HEK293 (cell line): ENCODE data around the gene MKLN1.

Experiments used
- CTCF ChIA-PET: fragments of 350-600 bp; formaldehyde crosslinking; extraction: SDS; loops from one replicate; lab custom pipeline; 2021; ENCODE audit warnings: antibody characterized with exemption; lab: Yijun Ruan, JAX
- POLR2A ChIA-PET: fragments of 300-600 bp; formaldehyde crosslinking; extraction: SDS; loops from one replicate; lab custom pipeline; 2020; ENCODE audit warnings: antibody characterized with exemption, inconsistent platforms; lab: Yijun Ruan, JAX
- H3K27ac ChIP-seq: fragments of 200-500 bp; sonication (Bioruptor generic); 2 replicates; pipeline ENCODE4 v1.5.1; 2014; ENCODE audit warnings: low read depth, low read length, control low read depth, inconsistent platforms; ENCODE audit errors: extremely low read depth
- H3K36me3 ChIP-seq, 2 experiments: fragments of 200-500 bp in 1 of 2; sonication (Bioruptor generic) in 1 of 2; 1 replicate in 1 of 2; 2 replicates in 1 of 2; pipeline ENCODE4 v1.5.1; 2014 to 2017; ENCODE audit warnings: inconsistent platforms in 2 of 2, low read length in 2 of 2; ENCODE audit not compliant: control insufficient read depth in 2 of 2, insufficient read depth in 1 of 2
- H3K4me1 ChIP-seq: fragments of 200-500 bp; sonication (Bioruptor generic); 2 replicates; pipeline ENCODE4 v1.5.1; 2014; ENCODE audit warnings: mild to moderate bottlenecking, low read length, inconsistent platforms; ENCODE audit not compliant: control insufficient read depth, insufficient read depth
- H3K4me3 ChIP-seq: 2 replicates; pipeline ENCODE4 v1.5.1; 2011; ENCODE audit warnings: low read depth, mild to moderate bottlenecking, control low read depth, low read length, moderate library complexity
- H3K9me3 ChIP-seq: fragments of 200-500 bp; sonication (Bioruptor generic); 2 replicates; pipeline ENCODE4 v1.5.1; 2014; ENCODE audit warnings: low read depth, low read length, inconsistent platforms; ENCODE audit not compliant: control insufficient read depth, insufficient read depth
- GLIS1 ChIP-seq: fragments of 450-650 bp; formaldehyde crosslinking; IDR thresholded peaks from 2 replicates; pipeline ENCODE4 v1.5.1; 2016; ENCODE audit warnings: missing biosample characterization, missing genetic modification characterization
- KLF1 ChIP-seq: fragments of 450-650 bp; formaldehyde crosslinking; IDR thresholded peaks from 2 replicates; pipeline ENCODE4 v1.5.1; 2016; ENCODE audit warnings: missing biosample characterization, missing genetic modification characterization
- MEIS1 ChIP-seq: sonication (generic); formaldehyde crosslinking; IDR thresholded peaks from 2 replicates; pipeline ENCODE4 v1.8.1; 2022; ENCODE audit warnings: missing genetic modification reagents, mild to moderate bottlenecking, borderline replicate concordance
- MZF1 ChIP-seq: fragments of 450-650 bp; formaldehyde crosslinking; IDR thresholded peaks from 2 replicates; pipeline ENCODE4 v1.5.1; 2017; ENCODE audit warnings: missing biosample characterization, missing genetic modification characterization, borderline replicate concordance
- OVOL3 ChIP-seq: fragments of 450-650 bp; formaldehyde crosslinking; IDR thresholded peaks from 2 replicates; pipeline ENCODE4 v1.5.1; 2016; ENCODE audit warnings: missing biosample characterization, missing genetic modification characterization
- RBAK ChIP-seq: fragments of 450-650 bp; formaldehyde crosslinking; IDR thresholded peaks from 2 replicates; pipeline ENCODE4 v1.5.1; 2016; ENCODE audit warnings: missing biosample characterization, missing genetic modification characterization
- WT1 ChIP-seq: fragments of 450-650 bp; formaldehyde crosslinking; IDR thresholded peaks from 2 replicates; pipeline ENCODE4 v1.5.1; 2016; ENCODE audit warnings: missing biosample characterization, missing genetic modification characterization
- ZEB2 ChIP-seq: fragments of 450-650 bp; formaldehyde crosslinking; IDR thresholded peaks from 2 replicates; pipeline ENCODE4 v1.5.1; 2016; ENCODE audit warnings: missing biosample characterization, missing genetic modification characterization
- ZNF10 ChIP-seq: fragments of 450-650 bp; formaldehyde crosslinking; IDR thresholded peaks from 2 replicates; pipeline ENCODE4 v1.5.1; 2017; ENCODE audit warnings: missing biosample characterization, missing genetic modification characterization
- ZNF112 ChIP-seq: fragments of 450-650 bp; formaldehyde crosslinking; IDR thresholded peaks from 2 replicates; pipeline ENCODE4 v1.5.0; 2017; ENCODE audit warnings: missing biosample characterization, missing genetic modification characterization
- ZNF114 ChIP-seq: fragments of 450-650 bp; formaldehyde crosslinking; IDR thresholded peaks from 2 replicates; pipeline ENCODE4 v1.5.0; 2017; ENCODE audit warnings: missing biosample characterization, missing genetic modification characterization
- ZNF2 ChIP-seq: fragments of 450-650 bp; formaldehyde crosslinking; IDR thresholded peaks from 2 replicates; pipeline ENCODE4 v1.5.1; 2016; ENCODE audit warnings: missing biosample characterization, missing genetic modification characterization
- ZNF239 ChIP-seq: fragments of 450-650 bp; formaldehyde crosslinking; IDR thresholded peaks from 2 replicates; pipeline ENCODE4 v1.5.1; 2016; ENCODE audit warnings: missing biosample characterization, missing genetic modification characterization
- ZNF324 ChIP-seq: fragments of 450-650 bp; formaldehyde crosslinking; IDR thresholded peaks from 2 replicates; pipeline ENCODE4 v1.5.1; 2016; ENCODE audit warnings: missing biosample characterization, missing genetic modification characterization
- ZNF544 ChIP-seq: fragments of 450-650 bp; formaldehyde crosslinking; IDR thresholded peaks from 2 replicates; pipeline ENCODE4 v1.5.0; 2017; ENCODE audit warnings: missing biosample characterization, missing genetic modification characterization
- ZNF610 ChIP-seq: fragments of 450-650 bp; formaldehyde crosslinking; IDR thresholded peaks from 2 replicates; pipeline ENCODE4 v1.5.1; 2016; ENCODE audit warnings: missing biosample characterization, missing genetic modification characterization, borderline replicate concordance
- ZNF626 ChIP-seq: fragments of 450-650 bp; sonication (Bioruptor Pico); formaldehyde crosslinking; IDR thresholded peaks from 2 replicates; pipeline ENCODE4 v1.5.1; 2018; ENCODE audit warnings: missing biosample characterization, missing genetic modification characterization, inconsistent platforms
- ZNF629 ChIP-seq: fragments of 450-650 bp; formaldehyde crosslinking; IDR thresholded peaks from 2 replicates; pipeline ENCODE4 v1.5.1; 2017; ENCODE audit warnings: missing biosample characterization, missing genetic modification characterization
- ZNF660 ChIP-seq: fragments of 450-650 bp; IDR thresholded peaks from 2 replicates; pipeline ENCODE4 v1.5.1; 2018; ENCODE audit warnings: missing biosample characterization, mild to moderate bottlenecking, missing genetic modification characterization
- ZNF670 ChIP-seq: fragments of 450-650 bp; formaldehyde crosslinking; IDR thresholded peaks from 2 replicates; pipeline ENCODE4 v1.5.1; 2016; ENCODE audit warnings: missing biosample characterization, missing genetic modification characterization, low read depth
- ZNF791 ChIP-seq: fragments of 450-650 bp; formaldehyde crosslinking; IDR thresholded peaks from 2 replicates; pipeline ENCODE4 v1.5.1; 2016; ENCODE audit warnings: missing biosample characterization, missing genetic modification characterization
- ZNF830 ChIP-seq: fragments of 450-650 bp; IDR thresholded peaks from 2 replicates; pipeline ENCODE4 v1.5.0; 2018; ENCODE audit warnings: missing biosample characterization, missing genetic modification characterization, low read depth, mild to moderate bottlenecking, moderate library complexity
- TF ChIP-seq, protein P1 (sequence below): fragments of 450-650 bp; formaldehyde crosslinking; IDR thresholded peaks from 2 replicates; pipeline ENCODE4 v1.5.1; 2016; ENCODE audit warnings: missing biosample characterization, missing genetic modification characterization
- TF ChIP-seq, protein P2 (sequence below): fragments of 450-650 bp; formaldehyde crosslinking; IDR thresholded peaks from 2 replicates; pipeline ENCODE4 v1.5.1; 2017; ENCODE audit warnings: missing biosample characterization, missing genetic modification characterization
- TF ChIP-seq, protein P3 (sequence below): fragments of 450-650 bp; formaldehyde crosslinking; IDR thresholded peaks from 2 replicates; pipeline ENCODE4 v1.5.1; 2016; ENCODE audit warnings: missing biosample characterization, missing genetic modification characterization
- TF ChIP-seq, protein P4 (sequence below): fragments of 450-650 bp; formaldehyde crosslinking; IDR thresholded peaks from 2 replicates; pipeline ENCODE4 v1.5.0; 2017; ENCODE audit warnings: missing biosample characterization, missing genetic modification characterization, borderline replicate concordance

The MKLN1 gene

DNA sequence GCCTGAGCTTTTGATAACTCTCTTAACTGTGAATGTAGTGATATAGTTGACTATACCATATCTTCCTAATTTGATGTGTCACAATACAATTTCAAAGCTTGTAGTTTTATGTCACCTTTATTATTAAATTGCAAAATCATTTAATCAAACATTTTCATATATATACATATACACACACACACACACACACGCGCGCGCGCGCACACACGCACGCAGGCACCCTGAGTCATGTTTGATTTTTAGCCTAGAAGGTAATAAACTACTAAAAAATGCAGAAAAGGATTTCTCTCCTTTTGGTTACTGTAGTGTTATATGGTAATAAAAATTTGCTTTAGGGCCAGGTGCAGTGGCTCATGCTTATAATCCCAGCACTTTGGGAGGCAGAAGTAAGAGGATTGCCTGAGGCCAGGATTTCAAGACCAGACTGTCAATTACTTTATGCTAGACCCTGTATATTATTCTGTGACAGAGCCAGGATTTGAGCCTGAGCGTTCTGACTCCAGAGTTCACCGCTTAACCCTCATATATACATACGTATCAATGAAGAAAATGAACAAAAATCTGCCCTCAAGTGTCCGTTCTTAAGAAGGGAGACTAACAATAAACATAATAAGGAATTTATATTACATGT lies 139.2 kb downstream of the MKLN1 start (continued):
- TF ChIP-seq ZNF544 (no peak), ZNF629 (tag by site-specific recombination) (no peak), RBAK (tag by site-specific recombination) (no peak), ZNF10 (tag by site-specific recombination) (no peak)
- TF ChIP-seq, protein P1, sequence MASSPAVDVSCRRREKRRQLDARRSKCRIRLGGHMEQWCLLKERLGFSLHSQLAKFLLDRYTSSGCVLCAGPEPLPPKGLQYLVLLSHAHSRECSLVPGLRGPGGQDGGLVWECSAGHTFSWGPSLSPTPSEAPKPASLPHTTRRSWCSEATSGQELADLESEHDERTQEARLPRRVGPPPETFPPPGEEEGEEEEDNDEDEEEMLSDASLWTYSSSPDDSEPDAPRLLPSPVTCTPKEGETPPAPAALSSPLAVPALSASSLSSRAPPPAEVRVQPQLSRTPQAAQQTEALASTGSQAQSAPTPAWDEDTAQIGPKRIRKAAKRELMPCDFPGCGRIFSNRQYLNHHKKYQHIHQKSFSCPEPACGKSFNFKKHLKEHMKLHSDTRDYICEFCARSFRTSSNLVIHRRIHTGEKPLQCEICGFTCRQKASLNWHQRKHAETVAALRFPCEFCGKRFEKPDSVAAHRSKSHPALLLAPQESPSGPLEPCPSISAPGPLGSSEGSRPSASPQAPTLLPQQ: no peak
- TF ChIP-seq, all 188 proteins: peak for 0

DNA sequence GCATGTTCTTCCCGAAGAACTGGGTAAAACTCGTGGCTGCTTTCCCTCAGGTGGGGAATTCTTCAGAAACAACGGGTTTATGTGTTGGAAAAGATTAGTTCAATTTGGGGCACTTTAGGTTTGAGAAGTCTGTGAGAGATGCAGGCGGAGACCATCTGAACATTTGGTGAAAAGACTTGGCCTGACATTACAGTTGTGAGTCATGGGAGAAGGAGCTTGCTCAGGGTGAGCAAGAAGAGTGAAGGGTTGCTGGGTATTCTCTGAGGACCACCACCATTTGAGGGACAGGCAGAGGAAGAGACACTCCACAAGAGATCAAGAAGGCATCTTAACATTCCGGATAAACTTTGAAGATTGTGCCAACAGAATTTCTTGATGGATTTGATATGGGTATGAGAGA lies 140.1 kb downstream of the MKLN1 start:
- TF ChIP-seq ZNF112 (tag by site-specific recombination) (no peak), ZEB2 (tag by site-specific recombination) (no peak), ZNF239 (no peak), WT1 (tag by site-specific recombination) (no peak), ZNF626 (no peak)
- TF ChIP-seq, protein P2, sequence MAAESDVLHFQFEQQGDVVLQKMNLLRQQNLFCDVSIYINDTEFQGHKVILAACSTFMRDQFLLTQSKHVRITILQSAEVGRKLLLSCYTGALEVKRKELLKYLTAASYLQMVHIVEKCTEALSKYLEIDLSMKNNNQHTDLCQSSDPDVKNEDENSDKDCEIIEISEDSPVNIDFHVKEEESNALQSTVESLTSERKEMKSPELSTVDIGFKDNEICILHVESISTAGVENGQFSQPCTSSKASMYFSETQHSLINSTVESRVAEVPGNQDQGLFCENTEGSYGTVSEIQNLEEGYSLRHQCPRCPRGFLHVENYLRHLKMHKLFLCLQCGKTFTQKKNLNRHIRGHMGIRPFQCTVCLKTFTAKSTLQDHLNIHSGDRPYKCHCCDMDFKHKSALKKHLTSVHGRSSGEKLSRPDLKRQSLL (tag by site-specific recombination): no peak
- H3K27ac ChIP-seq: no peak overlapping the region
- no peaks in the 10 kb centered on the region for H3K9me3 ChIP-seq
- ChIA-PET POLR2A (no interaction called here), CTCF (interaction anchor here (1.2 kb wide), 1 partner anchor 47 kb away, joined by 4 read pairs; no protein-coding TSS in a partner anchor)
- H3K4me3 ChIP-seq: no peak overlapping the region
- no peaks in the 10 kb centered on the region for H3K4me1 ChIP-seq
- H3K36me3 ChIP-seq: peaks cover 32 to 60% of the 10 kb centered on the region in 2 experiments

GRCh38 chr7:131471250-131472004 lies 143.8 kb downstream of the MKLN1 start:
- CTCF ChIA-PET: no interaction called here

More at GRCh38 chr7:131471250-131472004, 143.8 kb downstream of the MKLN1 start:
- peaks cover 18 to 48% of the 10 kb centered on the region in 2 experiments for H3K36me3 ChIP-seq
- no peaks in the 10 kb centered on the region for H3K4me1 ChIP-seq
- H3K27ac ChIP-seq: no peak overlapping the region
- TF ChIP-seq KLF1 (tag by site-specific recombination) (no peak), GLIS1 (tag by site-specific recombination) (no peak), ZNF324 (tag by site-specific recombination) (no peak), ZNF670 (tag by site-specific recombination) (no peak), OVOL3 (tag by site-specific recombination) (no peak), ZNF830 (tag by site-specific recombination) (no peak), ZNF660 (tag by site-specific recombination) (no peak), ZNF114 (tag by site-specific recombination) (no peak), ZNF610 (tag by site-specific recombination) (no peak), ZNF791 (no peak), ZNF2 (tag by site-specific recombination) (no peak), MZF1 (no peak), MEIS1 (CRISPR knock-in tag) (no peak)
- TF ChIP-seq, protein P3, sequence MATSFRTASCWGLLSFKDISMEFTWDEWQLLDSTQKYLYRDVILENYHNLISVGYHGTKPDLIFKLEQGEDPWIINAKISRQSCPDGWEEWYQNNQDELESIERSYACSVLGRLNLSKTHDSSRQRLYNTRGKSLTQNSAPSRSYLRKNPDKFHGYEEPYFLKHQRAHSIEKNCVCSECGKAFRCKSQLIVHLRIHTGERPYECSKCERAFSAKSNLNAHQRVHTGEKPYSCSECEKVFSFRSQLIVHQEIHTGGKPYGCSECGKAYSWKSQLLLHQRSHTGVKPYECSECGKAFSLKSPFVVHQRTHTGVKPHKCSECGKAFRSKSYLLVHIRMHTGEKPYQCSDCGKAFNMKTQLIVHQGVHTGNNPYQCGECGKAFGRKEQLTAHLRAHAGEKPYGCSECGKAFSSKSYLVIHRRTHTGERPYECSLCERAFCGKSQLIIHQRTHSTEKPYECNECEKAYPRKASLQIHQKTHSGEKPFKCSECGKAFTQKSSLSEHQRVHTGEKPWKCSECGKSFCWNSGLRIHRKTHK (tag by site-specific recombination): no peak
- TF ChIP-seq, protein P4, sequence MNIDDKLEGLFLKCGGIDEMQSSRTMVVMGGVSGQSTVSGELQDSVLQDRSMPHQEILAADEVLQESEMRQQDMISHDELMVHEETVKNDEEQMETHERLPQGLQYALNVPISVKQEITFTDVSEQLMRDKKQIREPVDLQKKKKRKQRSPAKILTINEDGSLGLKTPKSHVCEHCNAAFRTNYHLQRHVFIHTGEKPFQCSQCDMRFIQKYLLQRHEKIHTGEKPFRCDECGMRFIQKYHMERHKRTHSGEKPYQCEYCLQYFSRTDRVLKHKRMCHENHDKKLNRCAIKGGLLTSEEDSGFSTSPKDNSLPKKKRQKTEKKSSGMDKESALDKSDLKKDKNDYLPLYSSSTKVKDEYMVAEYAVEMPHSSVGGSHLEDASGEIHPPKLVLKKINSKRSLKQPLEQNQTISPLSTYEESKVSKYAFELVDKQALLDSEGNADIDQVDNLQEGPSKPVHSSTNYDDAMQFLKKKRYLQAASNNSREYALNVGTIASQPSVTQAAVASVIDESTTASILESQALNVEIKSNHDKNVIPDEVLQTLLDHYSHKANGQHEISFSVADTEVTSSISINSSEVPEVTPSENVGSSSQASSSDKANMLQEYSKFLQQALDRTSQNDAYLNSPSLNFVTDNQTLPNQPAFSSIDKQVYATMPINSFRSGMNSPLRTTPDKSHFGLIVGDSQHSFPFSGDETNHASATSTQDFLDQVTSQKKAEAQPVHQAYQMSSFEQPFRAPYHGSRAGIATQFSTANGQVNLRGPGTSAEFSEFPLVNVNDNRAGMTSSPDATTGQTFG (tag by site-specific recombination): no peak
- H3K9me3 ChIP-seq: no peaks in the 10 kb centered on the region
- POLR2A ChIA-PET: no interaction called here
- H3K4me3 ChIP-seq: no peak overlapping the region
